Body of pancreas (tissue), 4 donors: ENCODE data around the gene HERC3.

ENCODE experiments used
- CTCF ChIP-seq, 7 experiments: fragments of 450-650 bp in 4 of 7; fragments of 200-600 bp in 3 of 7; sonication (generic) in 3 of 7; IDR thresholded peaks; one replicate each; pipeline ENCODE4 v1.5.1; 2016 to 2019; ENCODE audit warnings: antibody characterized with exemption in 7 of 7
- POLR2A ChIP-seq, 3 donors: fragments of 450-650 bp; IDR thresholded peaks; one replicate each; pipeline ENCODE4 v1.6.1; 2016; ENCODE audit warnings: antibody characterized with exemption in 3 of 3, mild to moderate bottlenecking in 2 of 3

- no peak for TF ChIP-seq CTCF (IDR thresholded peaks at IDR 0.05)
- TF ChIP-seq POLR2A (IDR thresholded peaks at IDR 0.05) = no peak
Observed at GRCh38 chr4:88755454-88755853, 163.2 kb downstream of the HERC3 start.
